ENCODE data around the gene MLLT10.

The MLLT10 gene

DNA sequence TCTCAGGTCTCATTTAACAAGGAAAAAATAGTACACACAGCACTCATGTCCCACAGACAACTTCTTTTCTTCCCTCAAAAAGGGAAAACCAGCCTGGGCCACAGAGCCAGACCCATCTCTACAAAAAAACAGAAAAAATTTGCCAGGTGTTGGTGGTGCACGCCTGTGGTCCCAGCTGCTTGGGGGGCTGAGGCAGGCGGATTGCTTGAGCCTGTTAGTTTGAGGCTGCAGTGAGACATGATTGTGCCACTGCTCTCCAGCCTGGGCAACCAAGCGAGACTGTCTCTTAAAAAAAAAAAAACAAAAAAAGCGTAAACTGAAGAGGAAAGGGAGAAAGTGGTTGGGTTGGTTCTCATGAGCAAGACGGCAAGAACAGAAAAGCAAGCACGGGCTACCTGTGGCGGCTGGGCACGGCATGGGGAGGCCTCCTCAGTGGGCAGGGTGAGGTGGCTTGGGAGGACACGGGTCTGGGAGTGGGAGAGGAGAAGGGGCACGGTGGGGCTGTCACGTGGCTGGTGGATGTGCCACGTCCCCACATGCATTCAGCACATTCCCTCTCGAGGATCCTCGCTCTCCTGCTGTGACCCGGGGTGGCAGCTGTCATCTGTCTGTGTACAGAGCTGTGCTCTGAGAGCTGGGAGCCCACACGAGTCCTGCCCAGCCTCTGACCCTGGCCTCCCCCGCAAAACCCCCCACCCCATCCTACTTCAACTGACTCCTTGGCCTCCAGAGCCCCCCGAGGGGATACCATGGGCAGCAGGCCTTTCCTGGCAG lies 219.7 kb downstream of the MLLT10 start:
- Mint-ChIP-seq H3K36me3 (ENCODE audit: low read depth) (peaks cover 30% of the 10 kb centered on the region), H3K27ac (peak overlapping the region; percentile 52), H3K27me3 (no peaks in the 10 kb centered on the region), H3K9me3 (no peaks in the 10 kb centered on the region), H3K4me3 (no peak overlapping the region), H3K4me1 (ENCODE audit: low read depth) (peaks cover 12% of the 10 kb centered on the region)
- no peak for DNase-seq

DNA sequence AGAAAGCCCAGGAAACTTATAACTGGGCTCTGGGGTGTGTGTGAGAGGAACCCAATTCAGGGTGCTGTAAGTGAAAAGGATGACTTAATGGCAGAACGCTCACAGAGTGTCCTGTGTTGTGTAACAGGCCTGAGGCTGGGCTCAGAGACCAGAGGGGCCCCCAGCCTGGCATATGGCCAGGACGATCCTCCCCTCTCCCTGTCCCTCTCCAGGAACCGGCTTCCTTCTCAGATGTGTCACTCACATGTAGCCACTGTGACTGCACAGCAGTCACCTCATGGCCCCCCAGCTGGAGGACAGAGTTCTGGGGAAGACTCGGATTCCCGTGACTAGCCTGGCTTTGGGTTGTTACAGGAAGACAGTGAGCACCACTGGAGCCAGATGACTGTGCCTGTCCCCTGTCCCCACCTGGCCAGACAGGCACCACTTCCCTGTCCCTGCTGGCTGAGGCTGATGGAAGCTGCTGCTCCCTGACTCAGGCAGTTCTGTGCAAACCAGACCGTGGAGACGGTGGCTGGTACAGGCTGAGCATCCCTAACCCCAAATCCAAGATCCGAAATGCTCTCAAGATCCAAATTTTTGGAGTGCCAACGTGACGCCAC lies 220.5 kb downstream of the MLLT10 start:
- no peak overlapping the region for H3K27ac Mint-ChIP-seq
- no peak for DNase-seq
- H3K9me3 Mint-ChIP-seq: no peaks in the 10 kb centered on the region
- peaks cover 11% of the 10 kb centered on the region for H3K4me1 Mint-ChIP-seq (ENCODE audit: low read depth)
- H3K36me3 Mint-ChIP-seq (ENCODE audit: low read depth): peaks cover 36% of the 10 kb centered on the region
- no peak overlapping the region for H3K4me3 Mint-ChIP-seq
- H3K27me3 Mint-ChIP-seq: no peaks in the 10 kb centered on the region

DNA sequence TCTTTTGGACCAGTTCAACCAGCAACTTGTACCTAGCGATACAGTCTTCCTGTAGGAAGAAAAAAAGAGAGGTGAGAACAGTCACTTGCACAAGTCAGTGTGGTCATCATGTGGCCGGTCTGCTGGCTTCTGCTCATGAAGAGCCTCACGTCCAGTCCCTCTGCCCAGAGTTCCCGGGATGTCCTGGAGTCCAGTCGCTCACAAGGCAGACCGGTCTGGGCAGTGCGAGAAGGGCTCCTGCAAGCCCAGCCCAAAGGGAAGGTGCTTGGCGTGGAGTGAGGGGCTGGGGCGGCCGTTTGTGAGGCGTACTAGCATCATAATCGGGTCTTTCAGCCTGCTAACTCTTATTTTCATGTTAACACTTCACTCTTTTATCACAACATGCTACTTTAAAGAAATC lies 222.7 kb downstream of the MLLT10 start:
- no peak for DNase-seq
- Mint-ChIP-seq H3K4me3 (no peak overlapping the region), H3K4me1 (ENCODE audit: low read depth) (no peaks in the 10 kb centered on the region), H3K36me3 (ENCODE audit: low read depth) (peaks cover 42% of the 10 kb centered on the region), H3K27ac (no peak overlapping the region), H3K27me3 (no peaks in the 10 kb centered on the region), H3K9me3 (no peaks in the 10 kb centered on the region)

DNA sequence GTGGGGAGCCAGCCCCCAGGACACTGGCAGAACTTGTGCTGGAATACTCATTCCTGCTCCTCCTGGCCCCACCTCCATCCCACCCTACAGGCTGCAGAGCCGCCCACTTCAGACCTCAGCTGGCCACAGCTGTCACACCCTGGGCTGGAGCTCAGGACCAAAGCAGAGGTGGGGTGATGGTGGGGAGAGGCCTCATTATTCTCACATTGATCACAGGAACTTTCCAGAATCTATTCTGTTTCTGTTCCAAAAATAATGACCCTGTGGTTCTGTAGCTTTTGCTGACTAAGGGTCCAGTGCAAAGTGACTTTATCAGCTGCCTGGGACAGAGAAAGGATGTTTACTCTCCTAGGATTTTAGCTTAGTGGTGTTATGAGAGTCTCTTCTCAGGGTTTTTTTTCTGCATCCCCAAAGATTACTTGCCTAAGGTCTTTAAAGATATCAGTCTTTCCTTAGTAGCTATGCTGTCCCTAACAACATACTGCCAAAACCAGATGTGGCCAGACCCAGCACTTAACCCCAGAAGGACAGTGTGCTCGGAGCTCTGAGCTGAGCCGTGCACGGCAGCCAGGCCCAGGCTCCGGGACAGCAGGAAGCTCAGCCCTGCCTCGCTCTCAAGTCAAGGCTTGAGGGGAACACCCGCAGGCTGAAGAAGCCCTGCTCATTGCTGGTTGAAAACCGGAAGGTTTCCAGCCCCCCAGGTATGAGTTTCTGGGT lies 223.3 kb downstream of the MLLT10 start:
- no peaks in the 10 kb centered on the region for H3K4me1 Mint-ChIP-seq (ENCODE audit: low read depth)
- H3K9me3 Mint-ChIP-seq: no peaks in the 10 kb centered on the region
- no peak for DNase-seq
- H3K27ac Mint-ChIP-seq: no peak overlapping the region
- H3K27me3 Mint-ChIP-seq: no peaks in the 10 kb centered on the region
- H3K36me3 Mint-ChIP-seq (ENCODE audit: low read depth): peaks cover 42% of the 10 kb centered on the region
- no peak overlapping the region for H3K4me3 Mint-ChIP-seq

DNA sequence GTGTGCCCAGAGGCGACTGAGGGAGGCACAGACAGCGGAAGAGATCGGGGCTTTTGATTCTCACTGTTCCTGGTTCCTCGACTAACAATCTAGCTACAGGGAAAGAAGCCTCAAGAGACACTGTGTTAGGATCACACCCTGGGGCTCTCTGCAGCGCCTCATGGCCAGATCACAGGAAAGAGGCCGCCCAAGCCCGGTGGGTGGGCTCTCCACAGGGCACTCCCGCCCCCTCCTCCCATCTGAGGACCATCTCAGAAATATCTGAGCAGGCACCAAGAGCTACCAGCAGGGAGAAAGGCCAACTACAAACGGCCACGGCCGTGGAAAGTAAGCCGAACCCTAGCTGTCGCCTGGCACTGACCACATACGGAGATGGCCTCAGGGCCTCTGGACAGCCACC lies 224.2 kb downstream of the MLLT10 start:
- H3K36me3 Mint-ChIP-seq (ENCODE audit: low read depth): peaks cover 40% of the 10 kb centered on the region
- no peaks in the 10 kb centered on the region for H3K4me1 Mint-ChIP-seq (ENCODE audit: low read depth)
- H3K9me3 Mint-ChIP-seq: no peaks in the 10 kb centered on the region
- no peak overlapping the region for H3K27ac Mint-ChIP-seq
- DNase-seq: no peak
- H3K4me3 Mint-ChIP-seq: no peak overlapping the region
- H3K27me3 Mint-ChIP-seq: no peaks in the 10 kb centered on the region

DNA sequence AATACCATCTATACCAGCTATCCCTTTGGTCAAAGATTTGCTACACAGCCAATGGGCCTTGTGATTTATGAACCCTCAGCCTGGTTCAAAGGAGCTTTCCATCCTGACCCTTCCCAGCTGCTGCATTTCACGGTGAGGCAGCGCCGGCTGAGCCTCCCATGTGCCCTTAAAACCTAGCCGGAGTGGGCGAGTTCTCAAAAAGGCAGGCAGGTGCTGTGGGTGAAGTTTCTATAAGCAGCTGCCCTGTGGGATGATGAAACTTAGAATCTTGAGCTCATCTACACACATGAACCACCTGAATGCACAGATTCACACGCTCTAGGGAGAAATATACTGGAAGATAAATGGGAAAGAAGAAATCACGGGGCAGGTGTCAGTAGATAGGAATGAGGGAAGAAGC lies 224.7 kb downstream of the MLLT10 start:
- no peak overlapping the region for H3K27ac Mint-ChIP-seq
- no peaks in the 10 kb centered on the region for H3K27me3 Mint-ChIP-seq
- H3K4me1 Mint-ChIP-seq (ENCODE audit: low read depth): peaks cover under 1% of the 10 kb centered on the region
- DNase-seq: no peak
- peaks cover 40% of the 10 kb centered on the region for H3K36me3 Mint-ChIP-seq (ENCODE audit: low read depth)
- H3K9me3 Mint-ChIP-seq: no peaks in the 10 kb centered on the region
- no peak overlapping the region for H3K4me3 Mint-ChIP-seq

DNA sequence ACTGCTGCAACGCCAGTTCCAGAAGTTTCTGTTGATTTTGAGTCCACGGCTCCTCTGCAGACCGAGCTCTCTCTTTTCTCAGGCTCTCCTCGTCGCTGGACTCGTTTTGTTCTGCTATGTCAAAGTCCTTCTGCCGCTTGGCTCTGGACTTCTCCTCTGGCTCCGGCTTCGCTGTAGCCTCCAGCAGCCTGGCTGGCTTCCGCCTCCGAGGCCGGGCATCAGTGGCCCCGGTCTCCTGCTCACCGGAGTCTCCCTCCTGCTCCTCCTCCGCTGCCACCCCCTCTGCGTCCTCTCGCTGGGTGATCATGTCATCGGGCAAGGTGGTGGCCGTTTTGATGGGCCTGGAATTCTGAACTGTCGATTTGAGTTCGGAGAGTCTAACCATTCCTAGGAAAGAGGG lies 225.2 kb downstream of the MLLT10 start:
- DNase-seq: no peak
- Mint-ChIP-seq H3K27me3 (no peaks in the 10 kb centered on the region), H3K27ac (no peak overlapping the region), H3K9me3 (no peaks in the 10 kb centered on the region), H3K4me1 (ENCODE audit: low read depth) (peaks cover 4% of the 10 kb centered on the region), H3K36me3 (ENCODE audit: low read depth) (peaks cover 45% of the 10 kb centered on the region), H3K4me3 (no peak overlapping the region)

DNA sequence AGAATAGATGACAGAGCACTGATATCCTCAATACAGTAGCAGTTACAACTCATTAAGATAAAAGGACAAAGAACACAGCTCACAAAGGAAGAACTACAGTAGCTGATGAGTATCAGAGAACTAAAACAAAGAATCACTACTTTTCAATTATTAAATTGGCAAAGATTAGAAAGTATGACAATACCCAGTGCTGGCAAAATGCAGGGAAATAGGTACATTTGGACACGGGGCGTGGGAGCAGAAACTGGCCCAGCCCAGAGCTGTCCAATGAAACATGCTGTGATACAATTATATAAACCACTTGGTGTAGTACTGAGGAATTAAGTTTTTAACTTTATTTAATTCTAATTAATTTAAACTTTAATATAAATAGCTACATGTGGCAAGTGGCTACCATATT lies 226.3 kb downstream of the MLLT10 start:
- peaks cover 46% of the 10 kb centered on the region for H3K36me3 Mint-ChIP-seq (ENCODE audit: low read depth)
- no peaks in the 10 kb centered on the region for H3K27me3 Mint-ChIP-seq
- H3K4me1 Mint-ChIP-seq (ENCODE audit: low read depth): peaks cover 9% of the 10 kb centered on the region
- no peak overlapping the region for H3K27ac Mint-ChIP-seq
- H3K4me3 Mint-ChIP-seq: no peak overlapping the region
- no peak for DNase-seq
- no peaks in the 10 kb centered on the region for H3K9me3 Mint-ChIP-seq

DNA sequence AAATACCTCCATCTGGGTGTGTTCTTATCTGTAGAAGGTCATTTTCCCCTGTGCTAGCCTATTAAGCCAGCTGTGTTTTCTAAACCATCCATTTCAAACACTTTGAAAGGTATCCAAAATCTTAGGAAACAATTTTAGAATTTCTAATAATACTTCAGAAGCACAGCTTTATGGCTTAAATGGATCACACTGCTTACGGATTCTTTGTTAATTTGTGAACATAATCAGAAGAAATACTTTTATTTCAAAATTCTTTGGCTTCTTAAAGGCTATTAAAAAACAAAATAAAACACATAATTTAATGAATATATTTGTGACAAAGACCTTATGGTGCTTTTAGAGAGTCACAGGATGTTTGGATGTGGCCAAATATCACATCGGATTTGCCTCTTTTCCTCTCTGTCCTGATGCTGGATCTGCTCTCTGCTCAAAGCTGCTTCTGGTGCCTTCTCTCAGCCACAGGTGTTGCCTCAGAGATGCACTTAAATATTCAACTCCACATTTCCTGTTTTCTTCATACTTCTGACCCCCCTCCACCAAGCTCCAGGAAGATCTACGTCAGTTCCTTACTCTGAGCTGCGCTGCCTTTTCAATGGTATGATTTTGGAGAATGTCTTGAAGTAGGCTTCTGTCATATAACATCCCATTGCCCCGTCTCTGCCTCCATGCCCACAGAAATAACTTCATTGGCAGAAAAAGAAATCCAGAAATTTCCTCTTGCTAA lies 230.6 kb downstream of the MLLT10 start:
- no peaks in the 10 kb centered on the region for H3K27me3 Mint-ChIP-seq
- no peak for DNase-seq
- H3K4me3 Mint-ChIP-seq: no peak overlapping the region

DNA sequence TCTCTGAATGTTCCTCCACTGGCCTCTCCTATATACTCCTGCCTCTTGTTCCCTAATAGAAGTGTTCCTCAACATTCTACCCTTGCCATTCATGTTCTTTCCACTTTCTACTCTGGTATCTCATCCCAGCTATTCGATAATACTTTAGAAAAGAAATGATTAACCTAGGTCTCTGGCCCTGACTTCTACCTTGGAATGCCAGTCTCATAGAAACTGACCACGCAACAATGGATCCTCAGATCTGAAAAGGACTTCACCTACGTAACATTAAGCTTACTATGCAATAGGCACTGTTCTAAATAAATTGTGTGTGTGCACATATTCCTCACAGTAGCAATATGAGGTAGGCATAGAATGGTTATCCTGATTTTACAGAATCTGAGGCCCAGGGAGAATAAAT lies 235.0 kb downstream of the MLLT10 start:
- Mint-ChIP-seq H3K9me3 (no peaks in the 10 kb centered on the region), H3K27ac (no peak overlapping the region), H3K36me3 (ENCODE audit: low read depth) (peaks cover 15% of the 10 kb centered on the region), H3K4me1 (ENCODE audit: low read depth) (peaks cover 14% of the 10 kb centered on the region), H3K4me3 (no peak overlapping the region), H3K27me3 (no peaks in the 10 kb centered on the region)
- DNase-seq: no peak

More for the DNA sequence above, 230.6 kb downstream of the MLLT10 start:
- Mint-ChIP-seq H3K36me3 (ENCODE audit: low read depth) (peaks cover 21% of the 10 kb centered on the region), H3K9me3 (no peaks in the 10 kb centered on the region), H3K27ac (peak overlapping the region; percentile 62), H3K4me1 (ENCODE audit: low read depth) (peaks cover 10% of the 10 kb centered on the region)

DNA sequence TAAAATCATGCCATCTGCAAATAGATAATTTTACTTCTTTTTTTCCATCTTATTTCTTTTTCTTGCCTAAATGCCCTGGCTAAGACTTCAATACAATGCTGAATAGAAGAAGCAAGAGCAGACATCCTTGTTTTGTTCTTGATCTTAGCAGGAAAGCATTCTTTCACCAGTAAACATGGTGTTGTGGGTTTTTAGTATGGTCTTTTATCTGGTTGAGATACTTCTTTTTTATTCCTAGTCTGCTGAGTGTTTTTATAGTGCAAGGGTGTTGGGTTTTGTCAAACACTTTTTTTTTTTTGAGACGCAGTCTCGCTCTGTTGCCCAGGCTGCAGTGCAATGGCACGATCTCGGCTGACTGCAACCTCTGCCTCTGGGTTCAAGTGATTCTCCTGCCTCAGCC lies 237.2 kb downstream of the MLLT10 start:
- H3K27ac Mint-ChIP-seq: no peak overlapping the region
- H3K4me3 Mint-ChIP-seq: no peak overlapping the region
- H3K36me3 Mint-ChIP-seq (ENCODE audit: low read depth): peaks cover 8% of the 10 kb centered on the region
- no peaks in the 10 kb centered on the region for H3K27me3 Mint-ChIP-seq
- no peak for DNase-seq
- H3K9me3 Mint-ChIP-seq: no peaks in the 10 kb centered on the region
- H3K4me1 Mint-ChIP-seq (ENCODE audit: low read depth): peaks cover 8% of the 10 kb centered on the region

DNA sequence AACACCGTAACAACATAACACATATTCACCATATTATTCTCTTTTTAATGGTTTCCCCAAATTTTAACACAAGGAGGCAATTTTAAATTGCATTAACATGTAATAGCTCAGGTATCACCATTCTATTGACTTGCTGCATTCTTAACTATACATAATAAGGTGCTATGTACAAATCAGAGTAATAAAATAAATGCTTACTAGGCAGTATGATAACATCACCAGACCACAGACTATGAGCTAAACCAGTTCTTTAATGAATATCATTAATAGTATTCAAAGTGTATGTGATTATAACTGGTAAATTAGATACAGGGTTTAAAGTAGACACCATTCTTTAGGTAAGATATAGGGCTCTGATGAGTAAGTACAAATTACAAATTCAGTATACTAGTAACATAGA lies 242.9 kb downstream of the MLLT10 start:
- H3K27ac Mint-ChIP-seq: no peak overlapping the region

DNA sequence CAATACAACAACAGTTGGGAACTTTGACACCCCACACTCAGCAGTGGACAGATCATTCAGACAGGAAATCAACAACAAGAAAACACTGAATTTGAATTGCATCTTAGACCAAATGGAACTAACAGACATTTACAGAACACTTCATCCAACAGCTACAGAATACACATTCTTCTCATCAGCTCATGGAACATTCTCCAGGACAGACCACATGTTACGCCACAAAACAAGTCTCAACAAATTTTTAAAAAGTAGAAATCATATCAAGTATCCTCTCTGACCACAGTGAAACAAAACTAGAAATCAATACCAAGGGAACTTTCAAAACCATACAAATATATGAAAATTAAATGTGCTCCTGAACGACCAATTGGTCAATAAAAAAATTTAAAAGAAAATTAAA lies 257.2 kb downstream of the MLLT10 start:
- Mint-ChIP-seq H3K27me3 (no peaks in the 10 kb centered on the region), H3K4me1 (ENCODE audit: low read depth) (peaks cover 7% of the 10 kb centered on the region), H3K9me3 (peaks cover 18% of the 10 kb centered on the region), H3K4me3 (no peak overlapping the region), H3K27ac (no peak overlapping the region), H3K36me3 (ENCODE audit: low read depth) (peaks cover 35% of the 10 kb centered on the region)
- no peak for DNase-seq

More for the DNA sequence above, 242.9 kb downstream of the MLLT10 start:
- H3K9me3 Mint-ChIP-seq: peaks cover 3% of the 10 kb centered on the region
- H3K36me3 Mint-ChIP-seq (ENCODE audit: low read depth): peaks cover 27% of the 10 kb centered on the region
- DNase-seq: no peak
- H3K4me3 Mint-ChIP-seq: no peak overlapping the region
- H3K27me3 Mint-ChIP-seq: no peaks in the 10 kb centered on the region
- peaks cover 10% of the 10 kb centered on the region for H3K4me1 Mint-ChIP-seq (ENCODE audit: low read depth)
